Endothelial cell of umbilical vein (primary cell): Measurements from ENCODE around the gene UBR7. TPM values are rescaled to one million over a fixed set of nuclear protein-coding genes. Genes with fewer than 3 reads are reported as not detected.
"Not testable (repeated sequence)": the region's sequence is repeated elsewhere in the genome, so short reads cannot be mapped to it uniquely, and the experiment has no call there.

Experiments
- BruUV-seq: library from RNA; stranded (reverse); fragments of 400-500 nt; replicated peaks from 2 replicates; lab custom pipeline; 2021; lab: Mats Ljungman, UMichigan
- CTCF ChIA-PET: fragments of 300-600, 350-600 bp; sonication (Branson Sonifier 250); formaldehyde crosslinking; loops from one replicate; lab custom pipeline; 2021; ENCODE audit warnings: antibody characterized with exemption, inconsistent platforms; lab: Charles Lee
- POLR2A ChIA-PET: fragments of 300-600, 350-600 bp; sonication (Branson Sonifier 250); formaldehyde crosslinking; loops from one replicate; lab custom pipeline; 2021; ENCODE audit warnings: antibody characterized with exemption, inconsistent platforms; lab: Charles Lee
- DNase-seq: peaks from one replicate; pipeline ENCODE4 v3.0.0-alpha.2; 2011; ENCODE audit warnings: low read depth, low spot score
- FAIRE-seq: peaks from 2 replicates; lab custom pipeline; 2011; peaks lifted over from hg19 to GRCh38; lab: Jason Lieb, UNC
- H2AFZ ChIP-seq: 2 replicates; pipeline ENCODE4 v1.6.0; 2012; ENCODE audit warnings: low read depth, low read length, control low read depth, inconsistent platforms
- H3K27ac ChIP-seq: 2 replicates; pipeline ENCODE4 v1.5.1; 2011; ENCODE audit warnings: low read depth, mild to moderate bottlenecking, control low read depth, low read length, moderate library complexity; ENCODE audit not compliant: insufficient read depth
- H3K27me3 ChIP-seq, 2 experiments: 2 replicates each; pipeline versions ENCODE4 v1.6.0 to v1.6.1; 2011; ENCODE audit warnings: low read length in 2 of 2, mixed read lengths in 1 of 2; ENCODE audit not compliant: control insufficient read depth in 2 of 2, insufficient read depth in 2 of 2
- H3K36me3 ChIP-seq, 2 experiments: 2 replicates in 1 of 2; 3 replicates in 1 of 2; pipeline ENCODE4 v1.5.1; 2011; ENCODE audit warnings: low read length in 2 of 2, mild to moderate bottlenecking in 1 of 2, moderate library complexity in 1 of 2; ENCODE audit not compliant: control insufficient read depth in 2 of 2, insufficient read depth in 2 of 2; ENCODE audit errors: extremely low read depth in 1 of 2
- H3K4me1 ChIP-seq: 3 replicates; pipeline ENCODE4 v1.5.1; 2011; ENCODE audit warnings: mild to moderate bottlenecking, low read length; ENCODE audit not compliant: control insufficient read depth, insufficient read depth; ENCODE audit errors: extremely low read depth
- H3K4me2 ChIP-seq: 2 replicates; pipeline ENCODE4 v1.6.1; 2011; ENCODE audit warnings: low read length, control low read depth, mixed read lengths; ENCODE audit not compliant: insufficient read depth
- H3K4me3 ChIP-seq, 3 experiments: fragments of 200-600 bp in 1 of 3; sonication (generic), shearing (Covaris generic) in 1 of 3; replicated peaks in 1 of 3; 2 replicates each; pipeline ENCODE4 v1.5.1; 2011 to 2016; ENCODE audit warnings: control low read depth in 3 of 3, low read length in 3 of 3, mild to moderate bottlenecking in 2 of 3, inconsistent platforms in 1 of 3, low read depth in 1 of 3, moderate library complexity in 1 of 3; ENCODE audit not compliant: insufficient read depth in 1 of 3
- H3K79me2 ChIP-seq: 2 replicates; pipeline ENCODE4 v1.6.0; 2012; ENCODE audit warnings: low read length, inconsistent platforms; ENCODE audit not compliant: control insufficient read depth, insufficient read depth
- H3K9ac ChIP-seq: replicated peaks from 2 replicates; pipeline ENCODE3; 2011; ENCODE audit warnings: low read length, control low read depth; ENCODE audit not compliant: insufficient read depth; ENCODE audit errors: extremely low read depth
- H3K9me1 ChIP-seq: replicated peaks from 3 replicates; pipeline ENCODE4 v1.6.0; 2011; ENCODE audit warnings: mild to moderate bottlenecking, low read length; ENCODE audit not compliant: control insufficient read depth, insufficient read depth; ENCODE audit errors: extremely low read depth
- H3K9me3 ChIP-seq: replicated peaks from 2 replicates; pipeline ENCODE4 v1.5.1; 2012; ENCODE audit warnings: low read length, inconsistent platforms; ENCODE audit not compliant: control insufficient read depth, insufficient read depth
- H4K20me1 ChIP-seq: replicated peaks from 2 replicates; pipeline ENCODE3; 2011; ENCODE audit warnings: mild to moderate bottlenecking, low read length; ENCODE audit not compliant: control insufficient read depth, insufficient read depth; ENCODE audit errors: extremely low read depth
- FOS ChIP-seq: IDR thresholded peaks from 2 replicates; pipeline ENCODE4 v1.6.1; 2011; ENCODE audit warnings: mild to moderate bottlenecking, low read length, moderate library complexity, borderline replicate concordance; ENCODE audit not compliant: insufficient read depth
- GATA2 ChIP-seq: IDR thresholded peaks from 2 replicates; pipeline ENCODE4 v1.7.0; 2011; ENCODE audit warnings: low read depth, mild to moderate bottlenecking, moderate library complexity, mixed read lengths, low read length; ENCODE audit not compliant: insufficient read length, insufficient read depth
- JUN ChIP-seq: IDR thresholded peaks from 2 replicates; pipeline ENCODE4 v1.6.1; 2011; ENCODE audit warnings: borderline replicate concordance, low read depth; ENCODE audit not compliant: insufficient read length, insufficient read depth
- dilution Hi-C: fragments of 300-500 bp; cut with MboI; formaldehyde crosslinking; loops from one replicate; pipeline ENCODE4 v1.15.0; 2019; ENCODE audit warnings: low sequenced_read_pairs; ENCODE audit not compliant: extremely low pct_ligation_motif_present
- intact Hi-C: fragments of 100-400 bp; cut with micrococcal nuclease; formaldehyde crosslinking; loops from one replicate; pipeline ENCODE4 v1.10.0; 2022
- polyA plus RNA-seq, 4 experiments: library from polyadenylated mRNA; depleted of rRNA in 3 of 4; stranded (reverse) in 3 of 4; unstranded in 1 of 4; fragments of >200 nt; gene quantifications; 2 replicates each; pipeline versions ENCODE4 v1.2.1 to v1.2.3, GENCODE V29; 2011 to 2012; ENCODE audit warnings: missing spikeins in 1 of 4
- total RNA-seq: library from RNA; stranded (reverse); gene quantifications from 2 replicates; pipeline ENCODE4 v1.2.3, GENCODE V29; 2021
- TF ChIP-seq, protein P1 (sequence below), 2 donors: IDR thresholded peaks; 1 replicate in 1 of 2; 2 replicates in 1 of 2; pipeline ENCODE4 v1.5.1; 2011; ENCODE audit warnings: low read length in 2 of 2, mild to moderate bottlenecking in 2 of 2, moderate library complexity in 2 of 2, control low read depth in 1 of 2, inconsistent platforms in 1 of 2, low read depth in 1 of 2; ENCODE audit not compliant: insufficient read depth in 1 of 2; ENCODE audit errors: extremely low read depth in 1 of 2

The UBR7 gene
- total and polyA plus RNA-seq, 2 donors (not counting 3 experiments of a cell fraction or from before 2014, with no cell fraction given) = 16.8 to 24.1 TPM

GRCh38 chr14:93233078-93233477, 26.0 kb downstream of the UBR7 start:
- H3K4me2 ChIP-seq, H3K4me1 ChIP-seq, H3K36me3 ChIP-seq, DNase-seq, FAIRE-seq, POLR2A ChIA-PET, dilution Hi-C loops, H4K20me1 ChIP-seq, H3K27ac ChIP-seq, H3K27me3 ChIP-seq, H2AFZ ChIP-seq, H3K9ac ChIP-seq, BruUV-seq, H3K79me2 ChIP-seq, H3K9me3 ChIP-seq, H3K4me3 ChIP-seq, H3K9me1 ChIP-seq: not testable (repeated sequence)
- CTCF ChIA-PET = interaction anchor here (0.7 to 3.3 kb wide), 6 partner anchors 14 to 659 kb away, joined by 3 to 10 read pairs (median 4); no protein-coding TSS in a partner anchor
- intact Hi-C loops = loop anchor here (2.0 to 5.0 kb wide), 2 partner anchors 100 to 384 kb away; partner anchors contain the start of gene BTBD7

- intact Hi-C loops = loop anchor here (2.0 to 5.0 kb wide), 2 partner anchors 308 to 383 kb away; no protein-coding TSS in a partner anchor
- no peak overlapping the region for H3K9ac ChIP-seq
Observed at GRCh38 chr14:93234798-93235197, 27.7 kb downstream of the UBR7 start.

More at GRCh38 chr14:93234798-93235197, 27.7 kb downstream of the UBR7 start:
- Histone ChIP-seq H3K4me2 (no peak overlapping the region), H3K4me1 (no peaks in the 10 kb centered on the region), H3K79me2 (no peaks in the 10 kb centered on the region), H3K9me1 (no peaks in the 10 kb centered on the region), H3K27ac (no peak overlapping the region), H3K4me3 (no peak overlapping the region), H3K36me3 (no peaks in the 10 kb centered on the region), H3K9me3 (no peaks in the 10 kb centered on the region), H2AFZ (no peak overlapping the region), H3K27me3 (no peaks in the 10 kb centered on the region), H4K20me1 (no peaks in the 10 kb centered on the region)
- TF ChIP-seq GATA2 = no peak
- TF ChIP-seq JUN = no peak
- no peak for TF ChIP-seq FOS
- TF ChIP-seq, protein P1, sequence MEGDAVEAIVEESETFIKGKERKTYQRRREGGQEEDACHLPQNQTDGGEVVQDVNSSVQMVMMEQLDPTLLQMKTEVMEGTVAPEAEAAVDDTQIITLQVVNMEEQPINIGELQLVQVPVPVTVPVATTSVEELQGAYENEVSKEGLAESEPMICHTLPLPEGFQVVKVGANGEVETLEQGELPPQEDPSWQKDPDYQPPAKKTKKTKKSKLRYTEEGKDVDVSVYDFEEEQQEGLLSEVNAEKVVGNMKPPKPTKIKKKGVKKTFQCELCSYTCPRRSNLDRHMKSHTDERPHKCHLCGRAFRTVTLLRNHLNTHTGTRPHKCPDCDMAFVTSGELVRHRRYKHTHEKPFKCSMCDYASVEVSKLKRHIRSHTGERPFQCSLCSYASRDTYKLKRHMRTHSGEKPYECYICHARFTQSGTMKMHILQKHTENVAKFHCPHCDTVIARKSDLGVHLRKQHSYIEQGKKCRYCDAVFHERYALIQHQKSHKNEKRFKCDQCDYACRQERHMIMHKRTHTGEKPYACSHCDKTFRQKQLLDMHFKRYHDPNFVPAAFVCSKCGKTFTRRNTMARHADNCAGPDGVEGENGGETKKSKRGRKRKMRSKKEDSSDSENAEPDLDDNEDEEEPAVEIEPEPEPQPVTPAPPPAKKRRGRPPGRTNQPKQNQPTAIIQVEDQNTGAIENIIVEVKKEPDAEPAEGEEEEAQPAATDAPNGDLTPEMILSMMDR (IDR thresholded peaks at IDR 0.05; ENCODE audit: extremely low read depth in 1 of 2, insufficient read depth in 1 of 2, low read depth in 1 of 2, low read length in 2 of 2) = no peak
- DNase-seq (no peak), FAIRE-seq (no peak)
- ChIA-PET POLR2A (no interaction called here), CTCF (interaction anchor here (1.0 to 2.4 kb wide), 2 partner anchors 302 to 381 kb away, joined by 4 to 9 read pairs; no protein-coding TSS in a partner anchor)
- dilution Hi-C loops = no loop called here
- no TSS peak for BruUV-seq
